GM20000 (cell line): ENCODE results near the gene CSF2.
A peak's percentile ranks its signal among the peaks of the same experiment; 100 is the strongest.
"Not testable (repeated sequence)": the region's sequence is repeated elsewhere in the genome, so short reads cannot be mapped to it uniquely, and the experiment has no call there.

Experiments used
- DNase-seq: peaks from one replicate; pipeline ENCODE4 v3.0.0; 2012; ENCODE audit warnings: low spot score
- CTCF ChIP-seq: IDR thresholded peaks from 2 replicates; pipeline ENCODE4 v1.5.1; 2012; ENCODE audit warnings: mild to moderate bottlenecking, control low read depth; ENCODE audit errors: extremely low read depth, missing control alignments

CSF2 gene

GRCh38 chr5:132103332-132103951, 29.9 kb downstream of the CSF2 start:
- TF ChIP-seq CTCF = no peak
- DNase-seq = peak; percentile 80

- TF ChIP-seq CTCF = no peak
- DNase-seq = no peak
These were observed 30.4 kb downstream of the CSF2 start for GRCh38 chr5:132103969-132104391.

- TF ChIP-seq CTCF = no peak
- DNase-seq = no peak
These were observed 31.0 kb downstream of the CSF2 start for GRCh38 chr5:132104556-132104955.

- no peak for DNase-seq
- TF ChIP-seq CTCF = no peak
These were observed 32.1 kb downstream of the CSF2 start for GRCh38 chr5:132105688-132106087.

- not testable (repeated sequence) for DNase-seq
These were observed 34.9 kb downstream of the CSF2 start for GRCh38 chr5:132108495-132108894.

GRCh38 chr5:132108957-132109356, 35.4 kb downstream of the CSF2 start:
- not testable (repeated sequence) for DNase-seq

GRCh38 chr5:132109494-132110053, 36.0 kb downstream of the CSF2 start:
- no peak for TF ChIP-seq CTCF
- no peak for DNase-seq

GRCh38 chr5:132110195-132110594, 36.6 kb downstream of the CSF2 start:
- TF ChIP-seq CTCF = no peak
- DNase-seq = no peak
